Loucy (cell line): Measurements from ENCODE around the gene NUP155.

Experiments
- H2AFZ ChIP-seq: fragments of 200-600 bp; sonication (generic); 2 replicates; pipeline ENCODE4 v1.6.0; 2016; ENCODE audit warnings: antibody characterized with exemption, mild to moderate bottlenecking, low read length, moderate library complexity
- H3F3A ChIP-seq: fragments of 200-600 bp; 2 replicates; pipeline ENCODE4 v1.6.0; 2016; ENCODE audit warnings: antibody characterized with exemption, low read depth, mild to moderate bottlenecking
- H3K27me3 ChIP-seq: fragments of 200-600 bp; sonication (generic); 2 replicates; pipeline ENCODE4 v1.6.1; 2014; ENCODE audit warnings: low read length, mild to moderate bottlenecking; ENCODE audit not compliant: insufficient read depth, poor library complexity, severe bottlenecking
- H3K36me3 ChIP-seq: fragments of 200-600 bp; sonication (generic); 2 replicates; pipeline ENCODE4 v1.6.1; 2016; ENCODE audit warnings: low read length; ENCODE audit not compliant: insufficient read depth
- H3K4me1 ChIP-seq: fragments of 200-600 bp; sonication (generic); 2 replicates; pipeline ENCODE4 v1.5.1; 2014; ENCODE audit warnings: low read length, mild to moderate bottlenecking; ENCODE audit not compliant: insufficient read depth, poor library complexity, severe bottlenecking
- H3K4me2 ChIP-seq: fragments of 200-600 bp; sonication (generic); 2 replicates; pipeline ENCODE4 v1.6.0; 2014; ENCODE audit warnings: antibody characterized with exemption, low read length, low read depth, mild to moderate bottlenecking; ENCODE audit not compliant: poor library complexity, severe bottlenecking
- H3K4me3 ChIP-seq: fragments of 200-600 bp; sonication (generic); 2 replicates; pipeline ENCODE4 v1.5.1; 2014; ENCODE audit warnings: low read length, mild to moderate bottlenecking, mixed read lengths; ENCODE audit not compliant: poor library complexity, severe bottlenecking
- H3K79me2 ChIP-seq: fragments of 200-600 bp; sonication (generic); 2 replicates; pipeline ENCODE4 v1.6.1; 2014; ENCODE audit warnings: low read length; ENCODE audit not compliant: insufficient read depth
- H3K9ac ChIP-seq: fragments of 200-600 bp; sonication (generic); 2 replicates; pipeline ENCODE4 v1.6.0; 2014; ENCODE audit warnings: mild to moderate bottlenecking, low read depth, low read length, moderate library complexity; ENCODE audit not compliant: poor library complexity, severe bottlenecking
- H3K9me2 ChIP-seq: fragments of 200-600 bp; sonication (generic); replicated peaks from 2 replicates; pipeline ENCODE4 v1.6.1; 2016; ENCODE audit warnings: low read depth, low read length, mixed read lengths
- H3K9me3 ChIP-seq: fragments of 200-600 bp; sonication (generic); 2 replicates; pipeline ENCODE4 v1.6.1; 2014; ENCODE audit warnings: mild to moderate bottlenecking, antibody characterized with exemption, low read length, low read depth; ENCODE audit not compliant: insufficient read depth
- H4K20me1 ChIP-seq: fragments of 200-600 bp; sonication (generic); 2 replicates; pipeline ENCODE4 v1.6.0; 2014; ENCODE audit warnings: antibody characterized with exemption, low read length, mild to moderate bottlenecking; ENCODE audit not compliant: insufficient read depth, poor library complexity, severe bottlenecking
- EZH2phosphoT487 ChIP-seq: fragments of 200-600 bp; IDR thresholded peaks from 2 replicates; pipeline ENCODE4 v1.6.1; 2018; ENCODE audit warnings: antibody characterized with exemption, mild to moderate bottlenecking, moderate library complexity, borderline replicate concordance
- TF ChIP-seq, protein P1 (sequence below): fragments of 200-600 bp; sonication (generic); conservative IDR thresholded peaks from 2 replicates; pipeline ENCODE4 v1.5.1; 2014; ENCODE audit warnings: mild to moderate bottlenecking, antibody characterized with exemption, low read length

Gene NUP155

DNA sequence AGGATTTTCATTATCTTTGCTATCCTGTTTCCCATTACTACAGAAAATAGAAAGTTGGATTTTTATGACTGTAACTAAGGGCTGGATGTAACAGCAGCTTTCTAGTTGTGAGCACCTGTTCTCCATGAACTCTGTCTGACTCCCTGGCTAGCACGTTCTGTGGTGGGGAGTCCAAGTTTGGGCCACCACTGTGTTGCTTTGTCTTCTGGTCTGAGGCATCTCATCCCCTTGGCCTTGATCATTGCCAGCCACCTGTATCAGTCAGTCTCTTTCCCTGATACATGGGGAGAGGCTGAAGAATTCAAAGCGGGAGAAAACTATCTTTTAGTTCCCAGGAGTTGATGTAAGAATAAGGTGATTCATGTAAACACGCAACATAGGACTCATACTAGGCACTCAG is 41.6 kb upstream of the NUP155 start:
- no peaks in the 10 kb centered on the region for H4K20me1 ChIP-seq
- no peak overlapping the region for H3K4me3 ChIP-seq
- no peaks in the 10 kb centered on the region for H3F3A ChIP-seq
- no peak overlapping the region for H3K4me2 ChIP-seq
- H3K27me3 ChIP-seq: no peaks in the 10 kb centered on the region
- H3K9ac ChIP-seq: no peak overlapping the region
- no peaks in the 10 kb centered on the region for H3K9me3 ChIP-seq
- peaks cover 4% of the 10 kb centered on the region; the same call in 1 of the 2 replicates for H3K36me3 ChIP-seq
- no peak for TF ChIP-seq EZH2phosphoT487
- TF ChIP-seq, protein P1, sequence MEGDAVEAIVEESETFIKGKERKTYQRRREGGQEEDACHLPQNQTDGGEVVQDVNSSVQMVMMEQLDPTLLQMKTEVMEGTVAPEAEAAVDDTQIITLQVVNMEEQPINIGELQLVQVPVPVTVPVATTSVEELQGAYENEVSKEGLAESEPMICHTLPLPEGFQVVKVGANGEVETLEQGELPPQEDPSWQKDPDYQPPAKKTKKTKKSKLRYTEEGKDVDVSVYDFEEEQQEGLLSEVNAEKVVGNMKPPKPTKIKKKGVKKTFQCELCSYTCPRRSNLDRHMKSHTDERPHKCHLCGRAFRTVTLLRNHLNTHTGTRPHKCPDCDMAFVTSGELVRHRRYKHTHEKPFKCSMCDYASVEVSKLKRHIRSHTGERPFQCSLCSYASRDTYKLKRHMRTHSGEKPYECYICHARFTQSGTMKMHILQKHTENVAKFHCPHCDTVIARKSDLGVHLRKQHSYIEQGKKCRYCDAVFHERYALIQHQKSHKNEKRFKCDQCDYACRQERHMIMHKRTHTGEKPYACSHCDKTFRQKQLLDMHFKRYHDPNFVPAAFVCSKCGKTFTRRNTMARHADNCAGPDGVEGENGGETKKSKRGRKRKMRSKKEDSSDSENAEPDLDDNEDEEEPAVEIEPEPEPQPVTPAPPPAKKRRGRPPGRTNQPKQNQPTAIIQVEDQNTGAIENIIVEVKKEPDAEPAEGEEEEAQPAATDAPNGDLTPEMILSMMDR: no peak
- no peaks in the 10 kb centered on the region for H3K4me1 ChIP-seq
- H2AFZ ChIP-seq: no peak overlapping the region
- no peaks in the 10 kb centered on the region for H3K79me2 ChIP-seq
- H3K9me2 ChIP-seq: no peaks in the 10 kb centered on the region

DNA sequence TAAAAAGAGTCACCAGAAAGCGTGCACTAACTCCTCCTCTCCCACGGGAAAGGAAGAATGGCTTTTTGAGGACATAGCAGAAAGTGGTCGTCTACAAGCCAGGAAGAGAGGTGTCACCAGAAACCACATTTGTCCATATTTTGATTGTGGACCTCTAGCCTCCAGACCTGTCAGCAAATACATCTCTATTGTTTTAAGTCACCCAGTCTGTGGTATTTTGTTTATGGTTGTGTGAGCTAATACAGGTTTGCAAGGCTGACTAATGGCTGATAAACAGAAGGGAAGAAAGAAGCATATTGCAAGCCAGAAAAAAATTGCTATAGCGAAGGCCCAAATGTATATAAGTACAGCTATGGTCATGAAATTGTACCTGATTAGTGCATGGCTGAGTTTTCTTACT is 29.6 kb upstream of the NUP155 start:
- Histone ChIP-seq H3K9ac (no peak overlapping the region), H3F3A (no peaks in the 10 kb centered on the region), H3K9me3 (no peaks in the 10 kb centered on the region), H3K27me3 (no peaks in the 10 kb centered on the region), H3K36me3 (peaks cover 17% of the 10 kb centered on the region; the same call in 1 of the 2 replicates), H3K79me2 (no peaks in the 10 kb centered on the region), H4K20me1 (no peaks in the 10 kb centered on the region), H3K4me1 (no peaks in the 10 kb centered on the region), H3K9me2 (no peaks in the 10 kb centered on the region), H3K4me3 (no peak overlapping the region), H3K4me2 (no peak overlapping the region), H2AFZ (no peak overlapping the region)
- TF ChIP-seq, protein P1: no peak
- no peak for TF ChIP-seq EZH2phosphoT487

DNA sequence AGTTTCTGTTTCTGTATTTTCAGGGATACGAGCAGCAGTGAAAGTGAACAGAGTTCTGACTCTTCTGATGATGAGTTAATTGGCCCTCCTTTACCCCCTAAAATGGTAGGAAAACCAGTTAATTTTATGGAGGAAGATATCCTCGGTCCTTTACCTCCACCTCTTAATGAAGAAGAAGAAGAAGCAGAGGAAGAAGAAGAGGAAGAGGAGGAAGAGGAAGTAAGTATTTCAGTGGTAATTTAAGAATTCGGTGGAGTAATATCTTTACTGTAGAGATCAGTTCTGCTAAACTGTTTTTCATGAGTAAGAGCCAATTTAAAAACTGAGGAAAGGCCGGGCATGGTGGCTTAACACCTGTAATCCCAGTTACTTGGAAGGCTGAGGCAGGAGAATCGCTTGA is 25.4 kb upstream of the NUP155 start:
- H4K20me1 ChIP-seq: no peaks in the 10 kb centered on the region
- TF ChIP-seq, protein P1: no peak
- no peak for TF ChIP-seq EZH2phosphoT487
- no peak overlapping the region for H3K9ac ChIP-seq
- H3K4me2 ChIP-seq: no peak overlapping the region
- no peak overlapping the region for H3K4me3 ChIP-seq
- no peak overlapping the region for H2AFZ ChIP-seq
- H3K27me3 ChIP-seq: no peaks in the 10 kb centered on the region
- H3K79me2 ChIP-seq: no peaks in the 10 kb centered on the region
- no peaks in the 10 kb centered on the region for H3K4me1 ChIP-seq
- no peaks in the 10 kb centered on the region for H3K9me3 ChIP-seq
- H3K9me2 ChIP-seq: no peaks in the 10 kb centered on the region
- H3K36me3 ChIP-seq: peaks cover 46% of the 10 kb centered on the region; the same call in 1 of the 2 replicates
- H3F3A ChIP-seq: no peaks in the 10 kb centered on the region
